GM21515 (cell line): ENCODE data around the gene GALNS.
"Not testable (repeated sequence)": the region's sequence is repeated elsewhere in the genome, so short reads cannot be mapped to it uniquely, and the experiment has no call there.

Source experiments
- ATAC-seq: cut with Tn5 transposase; IDR thresholded peaks from one replicate; pipeline ENCODE4 v1.9.1; 2021; ENCODE audit not compliant: unreplicated experiment

The GALNS gene

DNA sequence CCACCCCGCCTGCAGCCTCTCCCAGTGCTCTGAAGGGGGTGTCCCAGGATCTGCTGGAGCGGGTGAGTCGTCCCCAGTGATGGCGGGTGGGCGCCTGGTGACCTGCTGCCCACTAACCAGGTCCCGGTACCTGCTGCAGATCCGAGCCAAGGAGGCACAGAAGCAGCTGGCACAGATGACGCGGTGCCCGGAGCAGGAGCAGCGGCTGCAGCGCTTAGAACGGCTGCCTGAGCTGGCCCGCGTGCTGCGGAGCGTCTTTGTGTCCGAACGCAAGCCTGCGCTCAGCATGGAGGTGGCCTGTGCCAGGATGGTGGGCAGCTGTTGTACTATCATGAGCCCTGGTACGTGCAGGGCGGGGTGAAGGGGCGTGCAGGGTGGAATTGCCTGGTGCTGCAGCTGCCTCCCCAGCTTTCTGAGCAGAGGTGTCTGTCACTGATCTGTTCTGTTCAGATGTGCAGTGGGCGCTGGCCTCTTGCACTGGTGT, 49.6 kb downstream of the GALNS start:
- ATAC-seq, result no peak

GRCh38 chr16:88806491-88807111, 50.1 kb downstream of the GALNS start:
- ATAC-seq, result no peak

DNA sequence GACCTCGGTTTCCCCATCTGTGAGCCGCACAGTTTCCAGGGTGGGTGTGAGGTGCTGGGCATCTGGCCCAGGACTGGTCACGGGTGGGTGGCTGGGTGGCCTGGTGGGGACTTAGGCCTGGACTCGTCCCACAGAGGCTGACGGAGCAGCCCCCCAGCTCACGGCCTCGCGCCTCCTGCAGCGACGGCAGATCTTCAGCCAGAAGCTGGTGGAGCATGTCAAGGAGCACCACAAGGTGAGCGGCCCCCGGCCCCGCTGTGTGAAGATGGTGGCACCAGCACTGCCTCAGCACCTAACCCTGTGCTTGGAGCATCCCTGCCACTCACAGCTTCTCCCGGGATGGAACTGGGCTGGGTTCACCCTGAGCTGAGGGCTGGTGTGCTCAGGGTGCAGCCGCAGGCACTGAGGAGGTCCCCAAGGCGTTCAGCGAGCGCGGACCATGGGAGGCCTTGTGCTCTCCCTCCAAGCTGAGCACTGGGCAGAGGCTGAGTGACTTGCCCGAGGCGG, 50.8 kb downstream of the GALNS start:
- no peak for ATAC-seq

DNA sequence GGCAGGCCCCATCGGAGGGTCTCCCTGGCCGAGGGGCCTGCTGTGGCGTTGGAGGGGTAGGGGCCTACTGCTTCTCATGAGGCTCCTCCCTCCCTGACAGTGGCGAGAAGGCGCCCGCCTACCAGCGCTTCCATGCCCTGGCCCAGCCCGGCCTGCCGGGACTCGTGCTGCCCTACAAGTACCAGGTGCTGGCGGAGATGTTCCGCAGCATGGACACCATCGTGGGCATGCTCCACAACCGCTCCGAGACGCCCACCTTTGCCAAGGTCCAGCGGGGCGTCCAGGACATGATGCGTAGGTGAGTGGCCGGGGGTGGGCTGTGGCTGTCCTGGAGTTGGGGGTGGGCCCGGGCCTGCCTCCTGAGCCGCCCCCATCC, 51.4 kb downstream of the GALNS start:
- no peak for ATAC-seq

DNA sequence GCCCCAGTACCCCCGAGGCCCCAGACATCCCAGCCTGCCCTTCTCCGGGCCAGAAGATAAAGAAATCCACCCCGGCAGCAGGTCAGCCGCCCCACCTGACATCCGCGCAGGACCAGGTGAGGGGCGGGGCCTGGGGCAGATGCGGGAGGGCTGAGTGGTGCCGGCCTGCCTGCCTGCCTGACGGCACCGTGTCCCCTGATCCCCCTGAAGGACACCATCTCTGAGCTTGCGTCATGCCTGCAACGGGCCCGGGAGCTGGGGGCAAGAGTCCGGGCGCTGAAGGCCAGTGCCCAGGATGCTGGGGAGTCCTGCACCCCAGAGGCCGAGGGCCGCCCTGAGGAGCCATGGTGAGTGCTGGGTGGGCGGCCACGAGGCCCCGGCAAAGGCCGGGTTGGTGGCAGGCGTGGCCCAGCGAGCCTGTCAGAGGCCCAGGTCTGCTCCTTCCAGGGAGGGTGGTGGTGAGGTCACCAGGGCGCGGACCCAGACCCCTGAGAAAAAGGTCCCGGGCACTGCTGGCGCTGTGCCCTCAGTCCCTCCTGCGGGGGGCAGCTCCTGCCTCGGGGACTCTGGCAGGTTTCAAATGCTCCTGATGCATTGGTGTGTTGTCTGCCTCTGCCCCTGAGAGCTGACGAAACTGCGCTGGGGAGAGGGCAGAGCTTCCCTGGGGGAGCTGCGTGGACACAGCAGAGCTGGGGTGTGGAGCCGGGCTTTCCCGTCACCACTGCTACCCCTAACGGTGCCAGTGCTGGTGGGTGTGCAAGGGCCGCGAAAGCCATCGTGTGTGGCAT, 52.0 kb downstream of the GALNS start:
- ATAC-seq, result no peak

DNA sequence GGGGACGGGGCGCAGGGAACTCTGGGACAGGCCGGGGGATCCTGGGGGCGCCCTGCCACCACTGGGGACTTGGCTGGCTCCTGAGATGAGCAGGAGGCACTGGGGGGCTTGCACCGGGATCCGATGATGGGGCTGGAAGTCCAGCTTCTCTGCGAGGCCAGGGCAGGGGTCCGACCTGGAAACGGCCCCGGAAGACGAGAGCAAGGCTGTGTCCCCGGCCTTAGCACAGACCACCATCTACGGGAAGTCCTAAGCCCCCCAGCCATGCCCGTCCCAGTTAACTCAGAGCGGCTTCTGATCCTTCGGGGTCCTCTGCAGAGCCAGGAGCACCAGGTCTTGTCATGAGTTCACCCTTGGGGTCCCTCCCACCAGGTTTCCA, 52.6 kb downstream of the GALNS start:
- ATAC-seq, result no peak

- peak; percentile 46 for ATAC-seq
These were observed 53.3 kb downstream of the GALNS start, which contains the start of gene CDT1 for GRCh38 chr16:88803264-88803987. CDT1 (plus strand) TSS chr16:88803789; CDS start chr16:88803832, 43 bp downstream.

DNA sequence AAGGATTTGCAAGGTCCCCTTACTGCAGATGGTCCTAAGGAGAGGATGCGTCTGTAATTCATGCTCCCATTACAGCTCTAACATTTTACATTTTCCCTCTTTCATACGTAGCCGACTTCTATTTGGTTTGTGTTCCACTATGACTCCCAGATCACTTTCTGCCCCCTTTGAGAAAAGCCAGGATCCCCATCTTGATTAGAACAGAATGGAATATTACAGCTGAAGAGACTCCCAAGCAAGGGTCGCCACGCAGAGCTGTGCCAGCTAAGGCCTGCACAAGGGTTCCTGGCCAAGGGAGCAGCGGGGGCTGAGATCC, 56.5 kb downstream of the GALNS start:
- ATAC-seq, result no peak

GRCh38 chr16:88799569-88800276, 57.0 kb downstream of the GALNS start:
- no peak for ATAC-seq

GRCh38 chr16:88798772-88799455, 57.8 kb downstream of the GALNS start:
- ATAC-seq, result no peak

GRCh38 chr16:88798073-88798472, 58.7 kb downstream of the GALNS start:
- no peak for ATAC-seq

- no peak for ATAC-seq
These were observed 60.5 kb downstream of the GALNS start for GRCh38 chr16:88796278-88796677.

- no peak for ATAC-seq
These were observed 63.3 kb downstream of the GALNS start for GRCh38 chr16:88793251-88793954.

DNA sequence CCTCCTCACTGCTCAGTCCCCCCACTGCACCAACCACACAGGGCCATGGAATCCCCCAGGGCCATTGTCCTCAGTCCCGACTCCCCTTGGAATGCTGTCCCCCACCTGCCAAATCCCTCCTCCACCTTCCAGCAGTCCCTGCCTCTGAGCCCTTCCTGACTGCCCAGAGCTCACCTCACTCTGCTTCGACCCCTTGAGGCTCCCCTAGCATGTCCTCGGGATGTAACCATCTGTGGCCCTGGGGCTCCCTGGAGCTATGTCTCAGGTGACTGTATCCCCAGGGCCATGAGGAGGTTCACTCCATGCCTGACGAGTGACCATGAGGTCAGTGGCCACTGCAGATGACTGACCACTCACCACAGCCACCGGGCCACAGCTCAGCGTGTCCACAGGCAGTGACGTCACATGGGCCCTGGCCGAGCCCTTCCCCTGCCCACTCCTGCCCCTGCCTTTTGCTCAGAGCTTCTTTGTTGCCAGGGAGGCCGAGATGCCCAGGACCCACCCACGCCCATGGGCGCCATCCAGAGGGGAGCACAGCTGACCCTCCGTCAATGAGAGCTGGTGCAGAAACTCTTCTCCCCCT, 64.0 kb downstream of the GALNS start:
- ATAC-seq, result no peak

- no peak for ATAC-seq
These were observed 64.6 kb downstream of the GALNS start for GRCh38 chr16:88792078-88792550.

- ATAC-seq, result no peak
These were observed 66.2 kb downstream of the GALNS start for GRCh38 chr16:88790312-88791211.

DNA sequence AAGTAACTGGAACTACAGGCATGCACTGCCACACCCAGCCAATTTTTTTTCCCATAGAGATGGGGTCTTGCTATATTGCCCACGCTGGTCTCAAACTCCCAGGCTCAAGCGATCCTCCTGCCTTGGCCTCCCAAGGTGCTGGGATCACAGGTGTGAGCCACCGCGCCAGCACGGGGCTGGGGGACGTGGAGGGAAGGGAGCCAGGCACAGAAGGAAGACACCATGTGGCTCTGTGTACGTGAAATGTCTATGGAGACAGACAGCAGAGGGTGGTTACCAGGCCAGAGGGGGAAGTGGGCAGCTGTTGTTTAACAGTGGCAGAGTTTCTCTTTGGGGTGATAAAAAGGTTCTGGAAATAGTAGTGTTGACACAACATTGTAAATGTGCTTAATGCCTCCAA, 67.2 kb downstream of the GALNS start:
- no peak for ATAC-seq

GRCh38 chr16:88788749-88789148, 68.0 kb downstream of the GALNS start:
- ATAC-seq, result not testable (repeated sequence)
